Stimulated activated naive CD8-positive, alpha-beta T cell treated with anti-CD3 and anti-CD28 coated beads, Interleukin-15, Interleukin-2, amounts not matched to agents 100 U/mL and 50 U/mL, for 24 hours (primary cell): ENCODE measurements around the gene TWF2.

Source experiments
- ATAC-seq: fragments of 150-1000 bp; cut with Tn5 transposase; one replicate; pipeline ENCODE4 v1.10.0; 2021
- DNase-seq: peaks from one replicate; pipeline ENCODE4 v3.0.0; 2021

Gene TWF2

GRCh38 chr3:52181543-52181942, 57.4 kb downstream of the TWF2 start:
- DNase-seq = no peak
- ATAC-seq = no peak
